GM03348 (cell line): Measurements from ENCODE around the gene B3GAT1.
"Not testable (repeated sequence)": the region's sequence is repeated elsewhere in the genome, so short reads cannot be mapped to it uniquely, and the experiment has no call there.

Source experiments
- DNase-seq: peaks from one replicate; pipeline ENCODE4 v3.0.0; 2012; ENCODE audit warnings: low spot score

Gene B3GAT1, protein sequence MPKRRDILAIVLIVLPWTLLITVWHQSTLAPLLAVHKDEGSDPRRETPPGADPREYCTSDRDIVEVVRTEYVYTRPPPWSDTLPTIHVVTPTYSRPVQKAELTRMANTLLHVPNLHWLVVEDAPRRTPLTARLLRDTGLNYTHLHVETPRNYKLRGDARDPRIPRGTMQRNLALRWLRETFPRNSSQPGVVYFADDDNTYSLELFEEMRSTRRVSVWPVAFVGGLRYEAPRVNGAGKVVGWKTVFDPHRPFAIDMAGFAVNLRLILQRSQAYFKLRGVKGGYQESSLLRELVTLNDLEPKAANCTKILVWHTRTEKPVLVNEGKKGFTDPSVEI

DNA sequence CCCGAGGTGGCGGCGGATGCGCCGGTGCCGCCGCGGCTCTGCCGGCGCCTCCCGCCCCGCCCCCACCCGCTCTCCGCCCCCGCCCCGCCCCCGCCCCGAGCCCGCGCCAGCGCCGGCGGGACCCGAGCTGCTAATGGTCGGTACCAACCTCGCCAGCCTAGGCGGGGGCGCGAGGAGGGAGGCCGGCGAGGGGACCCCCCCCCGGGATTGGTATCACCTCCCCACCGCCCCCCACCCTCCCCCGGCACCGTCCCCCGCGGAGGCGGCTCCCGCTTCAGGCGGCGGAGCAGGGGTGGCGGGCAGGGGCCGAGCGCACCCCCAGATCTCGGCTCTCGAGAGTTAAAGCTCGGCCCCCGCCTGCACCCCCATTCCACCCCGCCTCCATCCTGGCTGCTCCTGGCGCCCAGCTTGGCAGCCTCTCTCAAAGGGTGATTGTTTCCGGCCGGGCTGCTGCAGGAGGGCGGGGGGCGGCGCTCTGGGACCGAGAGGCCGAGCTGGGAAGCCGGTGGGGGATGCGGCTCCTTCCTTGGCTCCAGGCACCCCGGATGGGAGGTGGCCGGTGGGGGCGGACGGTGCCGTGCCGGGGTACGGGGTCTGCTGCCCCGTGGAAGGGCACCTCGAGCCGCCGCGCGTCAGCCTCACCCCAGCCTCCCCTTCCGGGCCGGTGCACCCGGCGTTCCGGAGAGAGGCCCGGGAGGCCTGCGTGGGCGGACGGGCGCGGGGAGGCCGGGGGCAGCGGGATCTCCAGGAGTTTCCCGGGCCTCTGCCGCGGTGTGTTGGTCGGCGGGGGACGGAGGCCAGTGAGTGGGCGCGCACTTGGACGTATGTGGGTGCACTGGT lies at the start of gene B3GAT1:
Gene B3GAT1 (minus strand): TSS at position 40 of the 840 bp plus-strand sequence. CDS start 24,583 bp downstream, outside the sequence.
- no peak for DNase-seq

DNA sequence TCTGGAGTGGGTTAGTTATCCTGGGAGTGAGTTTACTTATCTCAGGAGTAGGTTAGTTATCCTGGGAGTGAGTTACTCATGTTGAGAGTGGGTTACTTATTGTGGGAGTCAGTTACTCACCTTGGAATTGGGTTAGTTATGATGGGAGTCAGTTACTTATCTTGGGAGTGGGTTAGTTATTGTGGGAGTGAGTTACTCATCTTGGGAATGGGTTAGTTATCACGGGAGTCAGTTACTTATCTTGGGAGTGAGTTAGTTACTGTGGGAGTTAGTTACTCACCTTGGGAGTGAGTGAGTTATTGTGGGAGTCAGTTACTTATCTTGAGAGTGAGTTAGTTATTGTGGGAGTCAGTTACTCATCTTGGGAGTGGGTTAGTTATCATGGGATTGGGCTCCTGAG lies 49.6 kb upstream of the B3GAT1 start:
- DNase-seq: no peak

GRCh38 chr11:134460881-134461280 lies 48.8 kb upstream of the B3GAT1 start:
- DNase-seq: no peak

- DNase-seq: no peak
Measured at GRCh38 chr11:134460062-134460561, 48.1 kb upstream of the B3GAT1 start.

DNA sequence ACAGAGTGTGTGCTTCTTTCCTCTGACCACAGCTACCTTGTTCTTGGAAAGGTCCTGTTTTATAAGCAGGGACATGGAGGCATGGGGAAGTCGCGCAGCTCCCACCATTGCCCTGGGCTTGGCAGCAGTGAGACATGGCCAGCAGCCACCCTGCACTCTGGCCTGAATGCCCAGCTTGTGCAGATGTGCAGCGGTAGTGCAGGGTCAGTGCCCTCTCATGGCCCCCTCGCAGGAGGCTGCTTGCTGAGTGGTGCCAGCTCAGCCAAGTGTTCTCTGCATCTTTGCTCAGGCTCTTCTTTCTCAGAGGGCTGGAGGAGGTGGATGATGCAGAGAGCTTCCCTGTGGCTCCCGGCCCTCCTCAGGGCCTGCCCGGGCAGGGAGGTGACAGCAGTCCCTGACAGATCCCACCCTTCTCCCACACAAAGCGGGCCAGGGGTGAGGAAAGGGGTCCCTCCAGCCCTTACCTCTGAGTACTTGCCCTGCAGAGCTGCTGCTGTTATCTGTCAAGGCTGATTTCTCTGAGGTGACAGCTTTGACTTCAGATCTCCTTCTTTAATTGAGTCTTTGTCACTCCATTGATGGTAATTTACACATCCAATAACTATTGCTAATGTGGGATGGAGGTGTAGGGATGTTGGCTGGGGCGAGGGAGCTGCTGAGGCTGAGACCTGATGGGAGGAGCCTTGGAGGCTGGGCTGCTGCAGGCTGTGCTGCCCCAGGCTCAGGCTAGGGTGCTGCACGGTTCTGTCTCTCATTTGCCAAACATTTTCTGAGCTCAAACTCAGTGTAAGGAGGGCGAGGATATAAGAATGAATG lies 47.4 kb upstream of the B3GAT1 start:
- no peak for DNase-seq

- DNase-seq: not testable (repeated sequence)
Measured at GRCh38 chr11:134457411-134458007, 45.5 kb upstream of the B3GAT1 start.

DNA sequence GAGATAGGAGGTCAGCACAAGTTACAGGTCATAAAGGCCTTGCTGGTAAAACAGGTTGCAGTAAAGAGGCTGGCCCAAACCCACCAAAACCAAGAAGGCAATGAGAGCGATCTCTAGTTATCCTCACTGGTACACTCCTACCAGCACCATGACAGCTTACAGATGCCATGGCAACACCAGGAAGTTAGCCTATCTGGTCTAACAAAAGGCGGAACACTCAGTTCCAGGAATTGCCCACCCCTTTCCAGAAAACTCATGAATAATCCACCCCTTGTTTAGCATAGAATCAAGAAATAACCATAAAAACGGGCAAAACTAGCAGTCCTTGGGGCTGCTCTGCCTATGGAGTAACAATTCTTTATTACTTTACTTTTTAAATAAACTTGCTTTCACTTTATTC lies 43.5 kb upstream of the B3GAT1 start:
- DNase-seq: no peak

- DNase-seq: no peak
Measured at GRCh38 chr11:134454146-134454690, 42.2 kb upstream of the B3GAT1 start.

GRCh38 chr11:134453441-134453840 lies 41.4 kb upstream of the B3GAT1 start:
- DNase-seq: no peak

DNA sequence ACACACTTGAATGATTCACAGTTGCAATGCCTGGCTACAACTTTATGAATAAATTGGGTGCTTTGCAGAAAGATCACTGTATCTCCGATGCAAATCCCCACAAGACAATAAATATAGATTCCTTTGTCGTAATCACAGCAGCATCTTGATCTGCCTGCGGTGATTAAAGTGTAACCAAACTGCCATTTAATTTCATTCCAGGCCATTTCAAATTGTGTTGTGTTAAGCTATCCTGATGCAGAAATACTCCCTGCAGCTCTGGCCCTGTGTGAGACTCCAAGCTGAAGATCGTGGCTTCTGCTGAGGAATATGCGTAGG lies 40.8 kb upstream of the B3GAT1 start:
- DNase-seq: no peak

- DNase-seq: no peak
Measured at GRCh38 chr11:134452026-134452837, 40.2 kb upstream of the B3GAT1 start.

DNA sequence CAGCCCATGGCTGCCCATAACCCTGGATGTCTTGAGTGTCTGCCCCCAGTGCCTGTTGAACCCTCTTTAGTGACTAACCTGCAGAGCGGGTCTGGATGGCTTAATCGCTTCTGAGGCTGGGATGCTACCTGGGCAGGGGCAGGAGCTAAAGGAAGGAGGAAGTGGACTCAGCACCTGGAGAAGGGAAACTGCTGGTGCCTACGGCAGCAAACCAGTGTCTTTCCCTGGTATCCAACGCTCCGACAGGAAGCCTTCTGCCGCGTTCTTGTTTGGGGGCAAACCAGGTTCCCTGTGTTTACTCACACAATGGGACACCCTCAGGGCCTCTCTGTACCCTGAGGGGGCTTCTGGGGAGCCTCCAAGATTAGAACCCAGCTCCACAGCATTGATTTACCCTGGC lies 38.1 kb upstream of the B3GAT1 start:
- no peak for DNase-seq

- DNase-seq: no peak
Measured at GRCh38 chr11:134449713-134450112, 37.7 kb upstream of the B3GAT1 start.

GRCh38 chr11:134449051-134449450 lies 37.0 kb upstream of the B3GAT1 start:
- DNase-seq: no peak

GRCh38 chr11:134447696-134448095 lies 35.7 kb upstream of the B3GAT1 start:
- no peak for DNase-seq

GRCh38 chr11:134445601-134446325 lies 33.7 kb upstream of the B3GAT1 start:
- no peak for DNase-seq

GRCh38 chr11:134444160-134445108 lies 32.4 kb upstream of the B3GAT1 start:
- DNase-seq: not testable (repeated sequence)

DNA sequence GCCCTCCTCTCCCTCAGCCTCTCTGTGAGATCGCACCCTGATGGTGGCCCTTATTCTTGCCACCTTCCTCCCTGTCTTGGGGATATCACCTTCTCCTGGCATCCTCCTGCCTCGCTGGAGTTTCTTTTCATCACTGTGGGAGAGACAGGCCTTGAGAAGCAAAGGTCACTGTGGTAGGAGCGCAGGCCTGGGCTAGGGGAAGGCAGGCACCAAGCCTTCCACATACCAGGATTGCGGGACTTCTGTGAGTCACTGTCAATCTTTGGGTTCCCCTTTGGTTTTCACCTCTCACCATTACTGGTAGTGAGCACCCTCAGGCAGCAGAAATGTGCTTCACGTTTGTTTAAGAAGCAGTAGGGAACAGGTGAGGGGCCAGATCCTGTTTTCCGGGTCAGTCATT lies 31.2 kb upstream of the B3GAT1 start:
- DNase-seq: no peak

DNA sequence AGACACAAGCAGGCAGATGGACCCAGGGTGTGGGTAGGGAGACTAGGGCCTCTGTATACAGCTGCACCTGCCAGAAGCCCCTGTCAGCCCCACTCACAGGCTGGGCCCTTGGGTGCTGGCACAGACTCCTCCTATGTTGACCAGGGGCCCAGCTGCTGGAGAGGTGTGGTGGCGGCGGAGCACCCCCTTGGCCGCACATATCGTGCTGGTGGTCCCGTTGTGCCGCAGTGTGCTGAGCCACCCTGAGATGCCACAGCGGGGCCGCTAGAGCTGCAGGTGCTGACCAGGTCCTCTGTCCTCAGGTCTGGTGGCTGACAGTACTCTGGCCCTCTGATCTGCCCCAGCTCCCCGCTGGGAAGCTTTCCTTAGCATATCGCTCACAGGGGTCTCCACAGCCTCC lies 30.2 kb upstream of the B3GAT1 start:
- DNase-seq: no peak
